Ascending aorta (tissue), 2 donors: Measurements from ENCODE around the gene ZNF469. TPM values are rescaled to one million over a fixed set of nuclear protein-coding genes. Genes with fewer than 3 reads are reported as not detected.

Experiments used
- DNase-seq, 2 donors: peaks; one replicate each; pipeline ENCODE4 v3.0.0-alpha.2; 2019; ENCODE audit warnings: low spot score in 2 of 2
- H3K27ac ChIP-seq, 2 donors: fragments of 200-600 bp; sonication (generic); one replicate each; pipeline ENCODE4 v1.5.1; 2016 to 2017; ENCODE audit warnings: mild to moderate bottlenecking in 1 of 2
- H3K27me3 ChIP-seq: fragments of 200-600 bp; sonication (generic); one replicate; pipeline ENCODE4 v1.5.1; 2017
- H3K36me3 ChIP-seq, 2 donors: fragments of 200-600 bp; sonication (generic); one replicate each; pipeline ENCODE4 v1.5.1; 2016
- H3K4me1 ChIP-seq, 2 donors: fragments of 200-600 bp; sonication (generic); one replicate each; pipeline ENCODE4 v1.5.1; 2016 to 2017; ENCODE audit warnings: mild to moderate bottlenecking in 1 of 2
- H3K4me3 ChIP-seq, 2 donors: fragments of 200-600 bp; sonication (generic); one replicate each; pipeline ENCODE4 v1.5.1; 2016 to 2017; ENCODE audit warnings: mild to moderate bottlenecking in 1 of 2
- H3K9me3 ChIP-seq, 2 donors: fragments of 200-600 bp; sonication (generic); one replicate each; pipeline ENCODE4 v1.5.1; 2016
- intact Hi-C: fragments of 100-400 bp; cut with DNase I; formaldehyde crosslinking; loops from one replicate; pipeline ENCODE4 v1.15.1; 2023
- total RNA-seq: library from RNA; depleted of rRNA; stranded (reverse); fragments of >200 nt; gene quantifications from one replicate; pipeline ENCODE4 v1.1.0, GENCODE V29; 2016
- TF ChIP-seq, protein P1 (sequence below), 3 experiments: fragments of 200-600 bp in 2 of 3; fragments of 450-650 bp in 1 of 3; sonication (generic) in 2 of 3; IDR thresholded peaks; one replicate each; pipeline ENCODE4 v1.5.1; 2016 to 2019; ENCODE audit warnings: antibody characterized with exemption in 3 of 3, mild to moderate bottlenecking in 1 of 3, moderate library complexity in 1 of 3

Gene ZNF469
- total RNA-seq, 1 donor from 2014 or later: 3.0 TPM

DNA sequence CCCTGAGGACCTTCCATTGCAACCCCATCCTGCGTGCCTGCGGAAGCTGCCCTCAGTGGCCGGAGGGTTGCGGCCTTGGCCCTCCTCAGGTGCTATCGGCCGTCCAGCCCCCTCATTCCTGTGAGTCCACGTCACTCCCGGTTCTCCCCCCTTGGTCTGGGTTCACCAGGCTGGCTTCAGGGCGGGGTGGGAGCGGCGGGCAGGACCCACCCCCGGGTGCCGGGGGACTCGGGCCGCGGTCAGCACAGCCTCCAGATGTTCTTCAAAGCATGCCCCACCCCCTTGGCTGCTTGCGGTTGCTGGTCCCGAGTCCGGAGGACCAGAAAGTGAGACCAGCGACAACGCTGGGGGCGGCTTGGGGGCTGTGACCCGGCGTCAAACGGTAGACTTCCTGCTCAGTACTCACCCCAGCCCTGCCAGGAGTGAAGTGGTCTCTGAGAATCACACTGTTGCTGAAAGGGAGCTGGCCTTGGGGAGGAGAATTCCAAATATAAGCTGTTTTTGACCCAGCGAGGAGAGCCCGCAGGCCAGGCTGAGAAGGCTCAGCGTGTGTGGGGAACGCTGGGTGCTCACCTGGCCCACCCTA, 4.5 kb downstream of the ZNF469 start:
- peaks cover 0 to 24% of the 10 kb centered on the region in 2 donors for H3K4me1 ChIP-seq
- no peaks in the 10 kb centered on the region for H3K36me3 ChIP-seq
- DNase-seq: no peak
- TF ChIP-seq, protein P1, sequence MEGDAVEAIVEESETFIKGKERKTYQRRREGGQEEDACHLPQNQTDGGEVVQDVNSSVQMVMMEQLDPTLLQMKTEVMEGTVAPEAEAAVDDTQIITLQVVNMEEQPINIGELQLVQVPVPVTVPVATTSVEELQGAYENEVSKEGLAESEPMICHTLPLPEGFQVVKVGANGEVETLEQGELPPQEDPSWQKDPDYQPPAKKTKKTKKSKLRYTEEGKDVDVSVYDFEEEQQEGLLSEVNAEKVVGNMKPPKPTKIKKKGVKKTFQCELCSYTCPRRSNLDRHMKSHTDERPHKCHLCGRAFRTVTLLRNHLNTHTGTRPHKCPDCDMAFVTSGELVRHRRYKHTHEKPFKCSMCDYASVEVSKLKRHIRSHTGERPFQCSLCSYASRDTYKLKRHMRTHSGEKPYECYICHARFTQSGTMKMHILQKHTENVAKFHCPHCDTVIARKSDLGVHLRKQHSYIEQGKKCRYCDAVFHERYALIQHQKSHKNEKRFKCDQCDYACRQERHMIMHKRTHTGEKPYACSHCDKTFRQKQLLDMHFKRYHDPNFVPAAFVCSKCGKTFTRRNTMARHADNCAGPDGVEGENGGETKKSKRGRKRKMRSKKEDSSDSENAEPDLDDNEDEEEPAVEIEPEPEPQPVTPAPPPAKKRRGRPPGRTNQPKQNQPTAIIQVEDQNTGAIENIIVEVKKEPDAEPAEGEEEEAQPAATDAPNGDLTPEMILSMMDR (IDR thresholded peaks at IDR 0.05): no peak
- H3K4me3 ChIP-seq: no peak overlapping the region
- peak overlapping the region in 1 of 2 donors; percentile 67 for H3K27ac ChIP-seq
- no peaks in the 10 kb centered on the region for H3K9me3 ChIP-seq
- H3K27me3 ChIP-seq: no peaks in the 10 kb centered on the region
- intact Hi-C loops: no loop called here

DNA sequence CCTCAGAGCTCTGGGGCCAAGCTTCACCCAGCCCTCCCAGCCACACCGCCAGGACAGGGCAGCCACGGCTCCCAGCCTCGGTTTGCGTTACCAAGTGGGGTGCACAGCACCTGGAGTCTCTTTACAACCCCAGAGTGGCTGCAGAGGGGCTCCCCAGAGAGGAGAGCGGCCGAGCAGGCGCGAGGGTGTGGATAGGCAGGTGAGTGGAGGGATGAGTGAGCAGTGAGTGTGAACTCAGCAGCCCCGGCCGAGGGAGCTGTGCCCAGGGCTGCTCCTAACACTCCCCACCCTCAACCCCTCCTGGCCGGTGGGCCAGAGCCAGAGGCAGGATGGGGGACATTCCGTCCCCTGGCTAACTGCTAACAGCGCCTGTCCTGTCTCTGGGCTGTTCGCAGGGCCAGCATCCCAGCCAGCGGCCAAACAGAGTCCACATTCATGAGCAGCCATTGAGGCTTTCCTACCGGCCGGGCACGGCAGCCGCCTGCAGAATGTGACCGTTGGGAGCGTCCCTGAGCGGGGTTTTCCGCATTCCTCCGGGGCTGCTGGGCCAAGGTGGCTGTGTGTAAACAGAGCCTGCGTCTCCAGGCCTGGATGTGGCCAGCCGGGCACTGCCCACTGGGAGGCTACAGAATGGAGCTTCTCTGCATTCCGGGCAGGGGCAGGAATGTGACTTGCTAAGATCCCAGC, 5.3 kb downstream of the ZNF469 start:
- H3K9me3 ChIP-seq: no peaks in the 10 kb centered on the region
- H3K36me3 ChIP-seq: no peaks in the 10 kb centered on the region
- H3K4me1 ChIP-seq: peaks cover 5 to 28% of the 10 kb centered on the region in 2 donors
- H3K27ac ChIP-seq: peak overlapping the region; percentile 49 to 67
- peak overlapping the region; percentile 10 to 25 for H3K4me3 ChIP-seq
- peak in 1 of 2 donors; percentile 72 for DNase-seq
- no peaks in the 10 kb centered on the region for H3K27me3 ChIP-seq
- TF ChIP-seq, protein P1 (IDR thresholded peaks at IDR 0.05): no peak
- intact Hi-C loops: no loop called here

DNA sequence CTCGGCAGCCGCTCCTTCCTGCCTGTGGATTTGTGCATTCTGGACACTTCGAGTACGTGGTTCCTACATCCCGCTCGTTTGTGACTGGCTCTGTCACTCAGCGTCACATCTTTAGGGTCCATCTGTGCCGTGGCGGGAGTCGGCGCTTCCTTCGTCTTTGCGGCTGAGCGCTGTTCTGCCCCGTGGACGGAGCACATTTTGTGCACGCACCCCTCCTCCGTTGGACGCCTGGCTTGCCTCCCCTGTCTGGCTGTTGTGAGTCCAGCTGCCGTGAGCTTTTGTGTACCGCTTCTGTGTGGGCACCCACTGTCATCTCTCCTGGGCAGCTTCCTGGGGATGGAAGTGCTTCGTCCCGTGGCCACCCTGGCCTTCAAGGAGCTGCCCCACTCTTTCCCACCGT, 6.4 kb downstream of the ZNF469 start:
- no peak for DNase-seq
- H3K4me3 ChIP-seq: no peak overlapping the region
- no peaks in the 10 kb centered on the region for H3K36me3 ChIP-seq
- no peaks in the 10 kb centered on the region for H3K9me3 ChIP-seq
- H3K27ac ChIP-seq: peak overlapping the region in 1 of 2 donors; percentile 49
- peaks cover 10 to 28% of the 10 kb centered on the region in 2 donors for H3K4me1 ChIP-seq
- TF ChIP-seq, protein P1 (IDR thresholded peaks at IDR 0.05): no peak
- intact Hi-C loops: no loop called here
- no peaks in the 10 kb centered on the region for H3K27me3 ChIP-seq

DNA sequence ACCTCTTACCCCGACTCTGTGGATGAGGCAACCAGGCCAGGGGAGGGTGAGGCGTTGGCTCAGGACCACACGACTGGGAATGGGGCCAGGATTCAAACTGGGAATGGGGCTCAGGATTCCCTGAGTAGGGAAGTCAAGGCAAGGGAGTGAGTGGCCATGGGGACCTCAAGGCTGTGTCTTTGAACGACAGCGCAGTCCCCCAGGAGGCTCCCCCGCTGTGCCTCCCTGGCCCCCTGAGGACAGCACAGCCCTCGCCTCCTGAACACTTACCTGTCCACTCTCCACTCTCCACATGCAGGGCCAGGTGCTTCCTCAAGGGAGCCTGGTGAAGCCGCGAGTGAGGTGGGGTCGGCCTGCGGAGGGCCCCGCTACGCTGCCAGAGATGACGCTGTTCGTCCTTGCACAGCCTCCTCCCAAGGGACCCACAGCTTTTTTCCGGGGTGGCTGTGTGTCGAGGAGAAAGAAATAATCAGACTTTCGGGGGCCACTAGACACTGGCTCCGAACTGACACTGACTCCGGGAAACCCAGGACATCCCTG, 6.9 kb downstream of the ZNF469 start:
- DNase-seq: no peak
- Histone ChIP-seq H3K4me3 (no peak overlapping the region), H3K27ac (no peak overlapping the region), H3K36me3 (no peaks in the 10 kb centered on the region), H3K4me1 (peaks cover 10 to 24% of the 10 kb centered on the region in 2 donors), H3K9me3 (no peaks in the 10 kb centered on the region), H3K27me3 (no peaks in the 10 kb centered on the region)
- TF ChIP-seq, protein P1 (IDR thresholded peaks at IDR 0.05): no peak
- intact Hi-C loops: no loop called here

DNA sequence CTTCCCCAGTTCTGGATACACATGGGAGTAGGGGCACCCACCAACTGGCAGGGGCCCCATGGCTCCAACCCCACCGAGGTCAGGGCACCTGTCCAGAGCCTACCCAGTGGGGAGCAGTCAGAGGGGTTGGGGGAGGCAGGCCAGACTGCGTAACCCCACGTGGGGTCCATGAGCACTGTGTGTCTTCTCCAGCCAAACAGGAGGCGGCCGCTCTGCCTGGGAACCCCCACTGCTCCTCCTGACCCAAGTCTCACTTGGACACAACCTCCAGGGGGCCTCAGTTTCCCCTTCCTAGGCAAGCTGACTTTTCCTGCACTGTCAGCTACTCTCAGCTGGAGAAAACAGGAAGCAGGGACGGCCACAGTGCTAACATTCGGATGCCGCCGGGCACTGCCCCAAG, 7.5 kb downstream of the ZNF469 start:
- H3K27me3 ChIP-seq: no peaks in the 10 kb centered on the region
- TF ChIP-seq, protein P1 (IDR thresholded peaks at IDR 0.05): no peak
- DNase-seq: no peak
- intact Hi-C loops: no loop called here
- no peaks in the 10 kb centered on the region for H3K36me3 ChIP-seq
- no peaks in the 10 kb centered on the region for H3K9me3 ChIP-seq
- H3K4me3 ChIP-seq: no peak overlapping the region
- peaks cover 10 to 24% of the 10 kb centered on the region in 2 donors for H3K4me1 ChIP-seq
- no peak overlapping the region for H3K27ac ChIP-seq
